ENCODE data around the gene PTPRD. TPM values are rescaled to one million over a fixed set of nuclear protein-coding genes. Genes with fewer than 3 reads are reported as not detected.

The PTPRD gene
- total and polyA plus RNA-seq, 2 of the 4 experiments (the other 2 are of a cell fraction), result 0.07 to 0.18 TPM

GRCh38 chr9:8838136-8838535, 1774.7 kb downstream of the PTPRD start:
- POLR2A ChIA-PET (ENCODE audit: unreplicated experiment), result no interaction called here
- intact Hi-C loops (cut with micrococcal nuclease), result no loop called here

More at GRCh38 chr9:8838136-8838535, 1774.7 kb downstream of the PTPRD start:
- ATAC-seq (ENCODE audit: low read depth) (no peak), DNase-seq (no peak)
- WGBS, 2 experiments (ENCODE audit: extremely low coverage in 2 of 2, insufficient read length in 1 of 2), result no CpG with 5 or more reads among the region's 3 CpGs
- Histone ChIP-seq H3K4me3 (ENCODE audit: insufficient read depth, low read depth, low read length) (no peak overlapping the region), H3K27ac (ENCODE audit: insufficient read depth, low read length) (no peak overlapping the region), H3K79me1 (ENCODE audit: low read depth in 1 of 2, low read length in 2 of 2) (no peaks in the 10 kb centered on the region), H3K18ac (ENCODE audit: low read depth, low read length) (no peak overlapping the region), H4K91ac (ENCODE audit: insufficient read depth, low read depth, low read length) (no peak overlapping the region), H2BK120ac (ENCODE audit: low read depth, low read length) (no peak overlapping the region), H4K20me1 (ENCODE audit: insufficient read depth, low read length) (no peaks in the 10 kb centered on the region), H3K9me3 (ENCODE audit: control insufficient read depth, insufficient read depth, low read length) (no peaks in the 10 kb centered on the region), H3K56ac (ENCODE audit: extremely low read depth, insufficient read depth, low read length) (no peak overlapping the region), H2BK20ac (ENCODE audit: low read depth, low read length) (no peak overlapping the region), H3K9me1 (ENCODE audit: insufficient read depth, low read length) (no peaks in the 10 kb centered on the region), H2AK9ac (replicated peaks; ENCODE audit: low read depth, low read length, poor library complexity) (no peak overlapping the region), H3K36me3 (ENCODE audit: control insufficient read depth, insufficient read depth, low read length) (no peaks in the 10 kb centered on the region), H2BK5ac (ENCODE audit: low read depth, low read length, poor library complexity, severe bottlenecking) (no peak overlapping the region), H3K9ac (ENCODE audit: low read depth, low read length) (no peak overlapping the region), H3K23ac (ENCODE audit: low read depth, low read length) (no peak overlapping the region), H3K27me3 (ENCODE audit: control insufficient read depth, insufficient read depth, low read length) (no peaks in the 10 kb centered on the region), H2BK15ac (ENCODE audit: low read depth, low read length) (no peak overlapping the region), H2AFZ (replicated peaks; ENCODE audit: low read length, poor library complexity) (no peak overlapping the region), H4K5ac (ENCODE audit: low read depth, low read length) (no peak overlapping the region), H3K14ac (replicated peaks; ENCODE audit: low read depth, low read length) (no peak overlapping the region), H3K4ac (ENCODE audit: low read depth, low read length) (no peak overlapping the region), H2AK5ac (ENCODE audit: low read depth, low read length) (no peak overlapping the region), H4K8ac (ENCODE audit: low read depth in 2 of 2, low read length in 2 of 2) (no peak overlapping the region), H3K4me1 (ENCODE audit: control insufficient read depth, insufficient read depth, low read length) (no peaks in the 10 kb centered on the region), H3K4me2 (ENCODE audit: low read depth, low read length) (no peak overlapping the region)
- dilution Hi-C loops (cut with HindIII; ENCODE audit: low sequenced_read_pairs, unreplicated experiment), result no loop called here
- no TSS peak for BruUV-seq (replicated peaks)
- CTCF ChIA-PET, result no interaction called here
- in situ Hi-C loops (cut with MboI; ENCODE audit: low sequenced_read_pairs), result no loop called here
- no peak for TF ChIP-seq RCOR1 (IDR thresholded peaks at IDR 0.05; ENCODE audit: insufficient replicate concordance, low read length)
- TF ChIP-seq MAZ (IDR thresholded peaks at IDR 0.05; ENCODE audit: borderline replicate concordance, low read depth, low read length), result no peak
- no peak for TF ChIP-seq RAD21 (IDR thresholded peaks at IDR 0.05; ENCODE audit: low read length)
- no peak for TF ChIP-seq CEBPB (IDR thresholded peaks at IDR 0.05; ENCODE audit: low read depth, low read length)
- TF ChIP-seq SMC3 (IDR thresholded peaks at IDR 0.05; ENCODE audit: low read depth, low read length), result no peak
- TF ChIP-seq CHD1 (IDR thresholded peaks at IDR 0.05; ENCODE audit: low read depth, low read length), result no peak
- no peak for TF ChIP-seq BHLHE40 (IDR thresholded peaks at IDR 0.05; ENCODE audit: low read depth, low read length)
